Measurements from ENCODE around the gene DOP1B.
"Not testable (repeated sequence)": the region's sequence is repeated elsewhere in the genome, so short reads cannot be mapped to it uniquely, and the experiment has no call there.

The DOP1B gene

GRCh38 chr21:36135391-36136102 is 21.1 kb upstream of the DOP1B start:
- peak in 47 of 51 donors; percentile 21 to 82 (median 55) for DNase-seq

DNA sequence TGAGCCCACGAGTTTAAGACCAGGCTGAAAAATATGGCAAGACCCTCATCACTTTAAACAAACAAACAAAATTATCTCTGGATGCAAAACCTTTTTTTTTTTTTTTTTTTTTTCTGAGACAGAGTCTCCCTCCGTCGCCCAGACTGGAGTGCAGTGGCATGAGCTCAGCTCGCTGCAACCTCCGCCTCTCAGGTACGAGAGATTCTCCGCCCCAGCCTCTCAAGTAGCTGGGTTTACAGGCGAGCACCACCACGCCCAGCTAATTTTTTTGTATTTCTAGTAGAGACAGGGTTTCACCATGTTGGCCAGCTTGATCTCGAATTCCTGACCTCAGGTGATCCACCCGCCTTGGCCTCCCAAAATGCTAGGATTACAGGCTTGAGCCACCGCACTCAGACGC is 16.8 kb upstream of the DOP1B start:
- DNase-seq: not testable (repeated sequence)

GRCh38 chr21:36141513-36141925 is 15.1 kb upstream of the DOP1B start:
- peak in 40 of 51 donors; percentile 5 to 88 (median 57) for DNase-seq

DNA sequence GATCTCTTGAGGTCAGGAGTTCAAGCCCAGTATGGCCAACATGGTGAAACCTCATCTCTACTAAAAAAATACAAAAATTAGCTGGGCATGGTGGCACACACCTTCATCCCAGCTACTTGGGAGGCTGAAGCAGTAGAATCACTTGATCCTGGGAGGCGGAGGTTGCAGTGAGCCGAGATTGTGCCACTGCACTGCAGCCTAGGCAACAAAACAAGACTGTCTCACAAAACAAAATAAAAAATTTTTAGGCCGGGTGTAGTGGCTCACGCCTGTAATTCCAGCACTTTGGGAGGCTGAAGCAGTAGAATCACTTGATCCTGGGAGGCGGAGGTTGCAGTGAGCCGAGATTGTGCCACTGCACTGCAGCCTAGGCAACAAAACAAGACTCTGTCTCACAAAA is 12.4 kb upstream of the DOP1B start:
- not testable (repeated sequence) for DNase-seq

- DNase-seq: no peak
Observed at GRCh38 chr21:36145259-36145658, 11.4 kb upstream of the DOP1B start.

- DNase-seq: no peak
Observed at GRCh38 chr21:36147911-36148310, 8.7 kb upstream of the DOP1B start.

DNA sequence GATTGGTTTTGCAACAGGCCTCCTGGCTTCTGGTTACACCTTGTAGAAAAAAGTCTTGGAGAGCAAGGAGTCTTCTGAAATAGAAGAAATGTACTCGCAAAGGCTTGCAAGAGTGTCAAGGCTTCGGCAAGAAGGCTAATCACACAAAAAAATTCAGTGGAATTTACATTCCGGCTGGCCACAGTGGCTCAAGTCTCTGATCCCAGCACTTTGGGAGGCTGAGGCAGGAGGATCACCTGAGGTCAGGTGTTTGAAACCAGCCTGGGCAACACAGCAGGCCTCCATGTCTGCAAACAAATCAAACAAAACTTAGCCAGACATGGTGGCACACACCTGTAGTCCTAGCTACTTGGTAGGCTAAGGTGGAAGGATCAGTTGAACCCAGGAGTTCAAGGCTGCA is 7.7 kb upstream of the DOP1B start:
- no peak for DNase-seq

- peak in 25 of 51 donors; percentile 2 to 49 (median 24) for DNase-seq
Observed at GRCh38 chr21:36149788-36150711, 6.6 kb upstream of the DOP1B start.

DNA sequence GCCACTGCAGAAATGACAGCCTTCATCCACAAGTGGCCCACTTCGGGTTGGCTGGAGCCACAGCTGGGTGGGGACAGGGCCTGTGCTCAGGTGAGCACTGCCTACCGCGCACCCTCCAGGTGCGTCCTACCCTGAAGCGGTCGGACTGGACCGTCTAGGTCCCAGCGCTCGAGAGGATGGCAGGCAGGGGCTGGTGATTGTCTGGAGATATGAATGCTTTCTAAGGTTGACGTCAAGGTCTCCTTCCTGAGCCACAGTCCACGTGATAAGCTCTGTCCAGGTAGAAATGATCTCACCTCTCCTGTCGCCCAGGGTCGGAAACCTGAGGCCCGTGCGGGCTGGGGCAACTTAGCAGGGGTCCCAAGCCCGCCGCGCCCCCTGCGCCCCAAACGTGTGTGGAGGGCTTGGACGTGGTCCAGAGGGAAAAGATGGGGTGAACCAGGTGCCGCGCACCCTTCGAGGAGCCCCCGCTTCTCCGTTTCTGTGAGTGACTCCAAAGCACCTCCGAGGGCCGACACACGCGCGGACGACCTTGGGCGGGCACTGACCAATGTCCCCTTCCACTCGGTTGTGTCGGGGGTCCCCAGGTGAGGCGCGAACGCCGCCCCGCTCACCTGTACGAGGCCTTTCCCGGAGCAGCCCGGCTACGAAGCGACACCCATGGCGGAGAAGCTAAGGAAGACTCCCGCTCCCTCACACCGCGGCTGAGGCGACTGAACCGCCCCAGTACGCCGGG is 853 bp upstream of the DOP1B start:
- DNase-seq: no peak

GRCh38 chr21:36156339-36156814 is 247 bp upstream of the DOP1B start:
- peak; percentile 74 to 100 (median 100) for DNase-seq

- no peak for DNase-seq
Observed at GRCh38 chr21:36159356-36159921, 2.8 kb downstream of the DOP1B start.

DNA sequence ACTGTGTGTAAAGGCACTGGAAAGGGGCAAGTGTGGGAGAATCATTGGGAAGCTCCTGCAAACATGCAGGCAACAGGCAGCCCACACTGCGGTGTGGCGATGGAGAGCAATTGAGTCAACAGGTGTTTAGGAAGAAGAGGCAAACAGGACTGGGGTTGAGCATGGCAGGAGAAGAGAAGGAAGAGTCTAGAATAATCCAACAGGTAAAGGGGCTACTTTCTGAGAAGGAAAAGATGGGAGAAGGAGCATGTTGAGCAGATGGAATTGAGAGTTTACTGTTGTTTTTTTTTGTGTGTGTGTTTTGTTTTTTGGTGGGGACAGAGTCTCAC is 4.2 kb downstream of the DOP1B start:
- DNase-seq: no peak

GRCh38 chr21:36162631-36163030 is 6.0 kb downstream of the DOP1B start:
- DNase-seq: no peak

GRCh38 chr21:36163750-36164741 is 7.4 kb downstream of the DOP1B start:
- DNase-seq: no peak

DNA sequence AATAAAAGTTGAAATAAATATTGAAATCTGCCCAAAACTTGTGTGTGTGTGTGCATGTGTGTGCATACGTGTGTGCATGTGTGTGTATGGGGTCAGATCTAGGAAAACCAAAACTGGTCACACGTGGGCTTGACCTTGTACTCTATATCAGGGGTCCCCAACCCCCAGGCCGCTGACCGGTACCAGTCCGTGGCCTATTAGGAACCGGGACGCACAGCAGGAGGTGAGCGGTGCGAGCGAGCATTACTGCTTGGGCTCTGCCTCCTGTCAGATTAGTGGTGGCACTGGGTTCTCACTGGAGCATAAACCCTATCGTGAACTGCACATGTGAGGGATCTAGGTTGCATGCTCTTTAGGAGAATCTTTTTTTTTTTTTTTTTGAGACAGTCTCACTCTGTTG is 8.7 kb downstream of the DOP1B start:
- DNase-seq: no peak

DNA sequence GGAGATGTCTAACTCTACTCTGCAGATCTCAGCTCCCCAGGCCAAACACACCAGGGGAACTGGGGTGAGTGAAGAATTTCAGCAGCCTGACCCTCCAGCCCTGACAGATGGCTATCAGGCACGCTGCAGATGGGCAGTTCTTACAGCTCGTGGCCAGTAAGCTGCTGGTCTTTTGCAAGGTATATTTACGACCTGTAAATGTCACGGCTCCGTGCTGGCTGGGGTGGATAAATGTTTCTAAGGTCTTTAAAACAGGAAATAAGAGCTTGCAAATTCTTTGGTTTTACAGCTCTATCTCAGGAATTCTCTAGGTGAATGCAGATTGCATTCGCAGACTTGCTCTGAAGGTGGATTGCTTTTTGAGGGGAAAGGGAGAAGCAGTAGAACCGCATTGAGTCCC is 10.1 kb downstream of the DOP1B start:
- no peak for DNase-seq

DNA sequence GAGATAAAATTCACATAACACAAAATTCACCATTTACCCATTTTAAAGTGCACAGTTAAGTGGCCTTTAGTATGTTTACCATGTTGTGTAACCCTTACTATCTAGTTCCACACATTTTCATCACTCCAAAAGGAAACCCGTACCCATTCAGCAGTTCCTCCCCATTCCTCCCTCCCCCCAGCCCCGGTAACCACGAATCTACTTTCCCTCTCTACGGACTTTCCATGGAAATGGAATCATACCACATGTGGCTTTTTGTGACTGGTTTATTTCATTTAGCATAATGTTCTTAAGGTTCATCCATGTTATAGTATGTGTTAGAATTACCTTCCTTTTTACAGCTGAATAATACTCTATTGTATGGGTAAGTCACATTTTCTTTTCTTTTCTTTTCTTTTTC is 10.9 kb downstream of the DOP1B start:
- no peak for DNase-seq

GRCh38 chr21:36169470-36170128 is 13.0 kb downstream of the DOP1B start:
- DNase-seq: peak in 2 of 51 donors; percentile 6 to 10

GRCh38 chr21:36170823-36171222 is 14.2 kb downstream of the DOP1B start:
- no peak for DNase-seq

- DNase-seq: no peak
Observed at GRCh38 chr21:36171336-36171735, 14.7 kb downstream of the DOP1B start.
